ENCODE results near the gene SLFN13.

DNA sequence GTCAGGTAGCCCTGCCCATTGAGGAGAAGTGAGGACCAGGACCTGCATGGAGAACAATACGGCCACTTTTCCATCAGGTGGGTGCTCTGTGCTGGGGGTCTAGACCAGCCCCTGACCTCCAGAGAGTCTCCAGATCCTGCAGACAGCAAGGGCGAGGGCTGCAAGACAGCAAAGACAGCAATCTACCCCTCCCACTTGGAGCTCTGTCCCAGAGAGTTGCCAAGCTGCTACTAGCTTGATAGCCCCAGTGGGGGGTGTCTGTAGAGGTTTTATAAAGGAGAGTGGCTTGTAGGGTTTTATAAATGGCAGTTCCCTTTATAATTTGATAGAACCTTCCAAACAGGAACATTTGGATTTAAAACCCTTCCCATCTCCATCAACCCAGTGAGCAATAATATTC is 58.4 kb downstream of the SLFN13 start:
- TF ChIP-seq POLR2AphosphoS5 (IDR thresholded peaks at IDR 0.05; ENCODE audit: low read depth, low read length) (no peak), SIN3A (IDR thresholded peaks at IDR 0.05; ENCODE audit: borderline replicate concordance, insufficient read depth, low read depth, low read length) (no peak), REST (IDR thresholded peaks at IDR 0.05; ENCODE audit: insufficient read depth in 1 of 2, low read depth in 2 of 2, low read length in 1 of 2) (no peak)
- TF ChIP-seq, protein P1, sequence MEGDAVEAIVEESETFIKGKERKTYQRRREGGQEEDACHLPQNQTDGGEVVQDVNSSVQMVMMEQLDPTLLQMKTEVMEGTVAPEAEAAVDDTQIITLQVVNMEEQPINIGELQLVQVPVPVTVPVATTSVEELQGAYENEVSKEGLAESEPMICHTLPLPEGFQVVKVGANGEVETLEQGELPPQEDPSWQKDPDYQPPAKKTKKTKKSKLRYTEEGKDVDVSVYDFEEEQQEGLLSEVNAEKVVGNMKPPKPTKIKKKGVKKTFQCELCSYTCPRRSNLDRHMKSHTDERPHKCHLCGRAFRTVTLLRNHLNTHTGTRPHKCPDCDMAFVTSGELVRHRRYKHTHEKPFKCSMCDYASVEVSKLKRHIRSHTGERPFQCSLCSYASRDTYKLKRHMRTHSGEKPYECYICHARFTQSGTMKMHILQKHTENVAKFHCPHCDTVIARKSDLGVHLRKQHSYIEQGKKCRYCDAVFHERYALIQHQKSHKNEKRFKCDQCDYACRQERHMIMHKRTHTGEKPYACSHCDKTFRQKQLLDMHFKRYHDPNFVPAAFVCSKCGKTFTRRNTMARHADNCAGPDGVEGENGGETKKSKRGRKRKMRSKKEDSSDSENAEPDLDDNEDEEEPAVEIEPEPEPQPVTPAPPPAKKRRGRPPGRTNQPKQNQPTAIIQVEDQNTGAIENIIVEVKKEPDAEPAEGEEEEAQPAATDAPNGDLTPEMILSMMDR (IDR thresholded peaks at IDR 0.05) = no peak
